SK-N-SH (cell line): ENCODE results near the gene ST6GALNAC2. TPM values are rescaled to one million over a fixed set of nuclear protein-coding genes. Genes with fewer than 3 reads are reported as not detected.

ENCODE experiments used
- CTCF ChIA-PET: fragments of 300-600, 350-600 bp; formaldehyde crosslinking; extraction: SDS; loops from one replicate; lab custom pipeline; 2021; lab: Yijun Ruan, JAX
- POLR2A ChIA-PET: fragments of 350-600 bp; sonication (Branson Sonifier 250); formaldehyde crosslinking; extraction: SDS; loops from one replicate; lab custom pipeline; 2020; ENCODE audit warnings: antibody characterized with exemption, inconsistent platforms; lab: Yijun Ruan, JAX
- DNase-seq: peaks from one replicate; pipeline ENCODE4 v3.0.0; 2012
- H2AFZ ChIP-seq: fragments of 200-600 bp; sonication (generic); 2 replicates; pipeline ENCODE4 v1.8.1; 2016; ENCODE audit warnings: antibody characterized with exemption, mild to moderate bottlenecking, low read depth
- H3F3A ChIP-seq: fragments of 200-600 bp; sonication (generic); replicated peaks from 2 replicates; pipeline ENCODE3; 2016; ENCODE audit warnings: antibody characterized with exemption, mild to moderate bottlenecking; ENCODE audit not compliant: insufficient read depth
- H3K27ac ChIP-seq, 2 experiments: fragments of 200-500 bp in 1 of 2; fragments of 200-600 bp in 1 of 2; sonication (Bioruptor generic) in 1 of 2; sonication (generic), shearing (Covaris generic) in 1 of 2; 2 replicates each; pipeline versions ENCODE4 v1.5.1 to v1.6.1; 2014 to 2016; ENCODE audit warnings: low read depth in 2 of 2, inconsistent platforms in 1 of 2, low read length in 1 of 2, mild to moderate bottlenecking in 1 of 2, mixed read lengths in 1 of 2
- H3K27me3 ChIP-seq: fragments of 200-600 bp; sonication (generic), shearing (Covaris generic); 2 replicates; pipeline ENCODE4 v1.6.1; 2016; ENCODE audit warnings: mixed run types; ENCODE audit not compliant: insufficient read depth
- H3K36me3 ChIP-seq, 2 experiments: fragments of 200-500 bp in 1 of 2; fragments of 200-600 bp in 1 of 2; sonication (Bioruptor generic) in 1 of 2; sonication (generic) in 1 of 2; replicated peaks in 1 of 2; 2 replicates each; pipeline versions ENCODE3 to v1.5.1; 2014 to 2016; ENCODE audit warnings: low read length in 1 of 2, mild to moderate bottlenecking in 1 of 2; ENCODE audit not compliant: insufficient read depth in 2 of 2, control insufficient read depth in 1 of 2
- H3K4me1 ChIP-seq, 2 experiments: fragments of 200-500 bp in 1 of 2; fragments of 200-600 bp in 1 of 2; sonication (Bioruptor generic) in 1 of 2; sonication (generic), shearing (Covaris generic) in 1 of 2; 2 replicates each; pipeline versions ENCODE4 v1.5.1 to v1.6.1; 2014 to 2016; ENCODE audit warnings: low read depth in 1 of 2, low read length in 1 of 2, mixed run types in 1 of 2; ENCODE audit not compliant: insufficient read depth in 2 of 2, control insufficient read depth in 1 of 2
- H3K4me2 ChIP-seq: fragments of 200-600 bp; sonication (generic), shearing (Covaris generic); 2 replicates; pipeline ENCODE4 v1.6.1; 2017; ENCODE audit warnings: mixed run types
- H3K4me3 ChIP-seq, 2 experiments: fragments of 200-500 bp in 1 of 2; fragments of 200-600 bp in 1 of 2; sonication (Bioruptor generic) in 1 of 2; sonication (generic), shearing (Covaris generic) in 1 of 2; 2 replicates each; pipeline versions ENCODE4 v1.5.1 to v1.8.1; 2014 to 2016; ENCODE audit warnings: low read depth in 2 of 2, inconsistent platforms in 1 of 2, low read length in 1 of 2, mild to moderate bottlenecking in 1 of 2, mixed read lengths in 1 of 2, moderate library complexity in 1 of 2
- H3K79me2 ChIP-seq: fragments of 200-600 bp; sonication (generic); 2 replicates; pipeline ENCODE4 v1.8.1; 2017; ENCODE audit warnings: mild to moderate bottlenecking; ENCODE audit not compliant: insufficient read depth
- H3K9ac ChIP-seq: fragments of 200-600 bp; sonication (generic); 2 replicates; pipeline ENCODE4 v1.6.1; 2017; ENCODE audit warnings: mixed run types
- H3K9me2 ChIP-seq: fragments of 200-600 bp; sonication (generic); 2 replicates; pipeline ENCODE4 v1.6.1; 2017; ENCODE audit warnings: mixed run types
- H3K9me3 ChIP-seq: fragments of 200-600 bp; sonication (generic); 2 replicates; pipeline ENCODE4 v1.6.1; 2017; ENCODE audit warnings: mixed run types, mild to moderate bottlenecking, moderate library complexity
- H4K20me1 ChIP-seq: fragments of 200-600 bp; sonication (generic); 2 replicates; pipeline ENCODE4 v1.6.1; 2017; ENCODE audit warnings: mild to moderate bottlenecking, mixed run types; ENCODE audit not compliant: insufficient read depth
- CTCF ChIP-seq: fragments of 200-600 bp; sonication (generic); IDR thresholded peaks from 2 replicates; pipeline ENCODE4 v1.6.1; 2017; ENCODE audit warnings: antibody characterized with exemption, mild to moderate bottlenecking, moderate library complexity
- EP300 ChIP-seq, 2 experiments: IDR thresholded peaks; 2 replicates each; pipeline versions ENCODE4 v1.4.0 to v1.6.1; 2012; ENCODE audit warnings: borderline replicate concordance in 1 of 2, low read depth in 1 of 2, low read length in 1 of 2
- EZH2phosphoT487 ChIP-seq: fragments of 200-600 bp; sonication (generic); IDR thresholded peaks from 2 replicates; pipeline ENCODE4 v1.6.1; 2017; ENCODE audit warnings: low read depth, mixed run types, mild to moderate bottlenecking, antibody characterized with exemption, moderate library complexity, borderline replicate concordance
- FOXM1 ChIP-seq: IDR thresholded peaks from 2 replicates; pipeline ENCODE4 v1.4.0; 2012; ENCODE audit warnings: low read depth, mild to moderate bottlenecking
- JUND ChIP-seq: IDR thresholded peaks from 2 replicates; pipeline ENCODE4 v1.4.0; 2012
- MEF2A ChIP-seq: IDR thresholded peaks from 2 replicates; pipeline ENCODE4 v1.4.0; 2012; ENCODE audit warnings: low read depth, borderline replicate concordance
- MXI1 ChIP-seq: IDR thresholded peaks from 2 replicates; pipeline ENCODE4 v1.6.1; 2012; ENCODE audit warnings: mild to moderate bottlenecking, low read depth, low read length, improper control_type of control experiment
- REST ChIP-seq: IDR thresholded peaks from 2 replicates; pipeline ENCODE4 v1.6.1; 2012; ENCODE audit warnings: mild to moderate bottlenecking, low read depth, low read length, moderate library complexity
- YY1 ChIP-seq: IDR thresholded peaks from 2 replicates; pipeline ENCODE4 v1.4.0; 2012; ENCODE audit warnings: low read depth, mild to moderate bottlenecking
- ZBTB33 ChIP-seq: IDR thresholded peaks from 2 replicates; pipeline ENCODE4 v1.4.0; 2012; ENCODE audit warnings: low read depth, borderline replicate concordance
- WGBS: methylation state at CpG from one replicate; pipeline ENCODE4 v1.1.6; 2017; ENCODE audit warnings: low lambda C conversion rate; 5-methylcytosine and 5-hydroxymethylcytosine counted together
- polyA plus RNA-seq, 3 experiments: library from polyadenylated mRNA; depleted of rRNA; stranded (reverse); fragments of >200 nt; gene quantifications; 2 replicates each; pipeline ENCODE4 v1.2.3, GENCODE V29; 2012

The ST6GALNAC2 gene
- polyA plus RNA-seq, 1 of the 3 experiments (the other 2 are of a cell fraction) = 0.94 TPM

GRCh38 chr17:76537288-76537577 lies 48.4 kb downstream of the ST6GALNAC2 start:
- Histone ChIP-seq H3K79me2 (no peaks in the 10 kb centered on the region), H3K27ac (peak overlapping the region in 1 of 2 experiments; percentile 99; a peak in 2 of 4 replicates), H3K9me2 (no peaks in the 10 kb centered on the region), H3K9me3 (no peaks in the 10 kb centered on the region), H3K27me3 (peaks cover 39% of the 10 kb centered on the region), H3K4me2 (peak overlapping the region; percentile 68; the same call in 1 of the 2 replicates), H3K36me3 (no peaks in the 10 kb centered on the region), H4K20me1 (no peaks in the 10 kb centered on the region), H3K4me3 (peak overlapping the region in 1 of 2 experiments; percentile 54; a peak in 2 of 4 replicates), H2AFZ (no peak overlapping the region), H3K9ac (no peak overlapping the region), H3K4me1 (peaks cover 0 to 76% of the 10 kb centered on the region in 2 experiments; a peak in 2 of 4 replicates), H3F3A (peaks cover 3% of the 10 kb centered on the region)
- CTCF ChIA-PET = interaction anchor here (1.0 to 15.7 kb wide), 6 partner anchors 4 to 519 kb away, joined by 3 to 679 read pairs (median 204); partner anchors contain the start of genes CYGB and PRCD
- peak; percentile 87 for DNase-seq
- TF ChIP-seq FOXM1 (no peak), CTCF (no peak), MEF2A (no peak), REST (peak; percentile 76; the same call in 1 of the 2 replicates), YY1 (no peak), MXI1 (peak; percentile 25), EP300 (IDR thresholded peaks at IDR 0.05; ENCODE audit: borderline replicate concordance in 1 of 2, low read depth in 1 of 2, low read length in 1 of 2) (no peak), JUND (no peak), EZH2phosphoT487 (0 out of 2 replicates have a peak, but pooled peaks have one; percentile 2), ZBTB33 (no peak)
- POLR2A ChIA-PET = interaction anchor here (1.1 to 11.2 kb wide), 6 partner anchors 8 to 28 kb away, joined by 3 to 245 read pairs (median 4); no protein-coding TSS in a partner anchor
- no CpG with 5 or more reads among the region's 26 CpGs for WGBS
